ENCODE results near the gene CCNJL.

CCNJL gene

DNA sequence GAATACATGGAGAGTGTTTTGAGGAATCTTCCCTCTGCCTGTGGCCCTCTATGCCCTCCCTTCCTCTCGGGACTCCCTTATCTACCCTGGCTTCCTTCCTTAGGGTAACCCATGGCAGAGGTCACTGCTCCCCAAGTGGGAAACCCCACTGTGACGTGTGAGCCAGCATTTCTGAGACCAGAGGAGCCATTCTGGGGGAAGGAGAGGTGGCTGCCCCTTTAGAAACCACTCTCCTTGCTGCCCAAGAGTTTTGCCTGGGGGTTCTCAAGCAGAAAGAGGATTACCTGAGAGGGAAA is 23.1 kb downstream of the CCNJL start:
- DNase-seq, result no peak

DNA sequence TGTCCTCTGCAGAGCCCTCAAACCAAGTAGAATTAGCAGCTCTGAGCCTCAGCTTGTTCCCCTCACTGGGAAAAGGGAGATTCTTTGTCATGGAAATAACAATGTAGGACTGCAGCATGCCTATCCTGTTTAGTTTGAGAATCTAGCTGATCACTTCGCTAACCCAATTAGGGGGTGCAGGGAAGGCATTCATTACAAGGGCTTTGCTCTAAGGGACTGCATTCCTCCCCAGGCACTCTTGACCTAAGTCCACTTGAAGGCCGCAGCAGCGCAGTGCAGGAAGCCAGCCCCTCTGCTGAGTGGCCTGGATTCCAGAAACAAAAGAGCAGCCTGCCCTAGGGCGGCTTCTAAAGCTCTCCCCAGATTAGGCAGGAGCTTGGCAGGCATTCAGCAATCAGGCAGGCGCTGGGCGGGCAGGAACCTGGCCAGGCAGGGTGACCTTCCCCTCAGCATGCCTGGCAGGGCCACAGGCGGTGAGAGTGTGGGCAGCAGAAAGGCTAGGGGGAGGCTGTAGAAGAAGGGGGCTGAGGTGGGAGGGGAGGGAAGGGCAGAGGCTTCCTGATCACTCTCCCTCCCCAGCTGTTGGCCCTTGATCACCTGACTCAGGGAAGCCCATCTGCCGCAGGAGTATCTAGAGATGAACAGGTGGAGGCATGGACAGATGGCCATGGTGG is 24.8 kb downstream of the CCNJL start:
- DNase-seq, result no peak

DNA sequence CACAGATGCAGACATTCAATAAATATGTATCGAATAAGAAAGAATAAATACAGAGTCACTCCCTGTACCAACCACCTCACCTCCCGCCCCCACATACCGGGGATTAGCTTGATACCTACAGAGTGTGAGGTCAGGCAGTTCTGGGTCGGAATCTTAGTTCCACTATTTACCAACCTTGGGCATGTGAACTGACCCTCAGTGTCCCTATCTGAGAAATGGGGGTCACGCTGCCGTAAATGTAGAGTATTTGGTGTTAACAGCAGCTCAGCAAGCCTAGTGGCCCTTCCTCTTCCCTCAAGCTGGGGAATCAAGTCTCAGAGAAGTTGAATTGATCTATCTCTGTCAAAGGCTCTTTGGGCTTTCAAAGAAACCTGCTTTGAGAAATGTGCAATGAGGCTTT is 25.4 kb downstream of the CCNJL start:
- DNase-seq, result no peak

DNA sequence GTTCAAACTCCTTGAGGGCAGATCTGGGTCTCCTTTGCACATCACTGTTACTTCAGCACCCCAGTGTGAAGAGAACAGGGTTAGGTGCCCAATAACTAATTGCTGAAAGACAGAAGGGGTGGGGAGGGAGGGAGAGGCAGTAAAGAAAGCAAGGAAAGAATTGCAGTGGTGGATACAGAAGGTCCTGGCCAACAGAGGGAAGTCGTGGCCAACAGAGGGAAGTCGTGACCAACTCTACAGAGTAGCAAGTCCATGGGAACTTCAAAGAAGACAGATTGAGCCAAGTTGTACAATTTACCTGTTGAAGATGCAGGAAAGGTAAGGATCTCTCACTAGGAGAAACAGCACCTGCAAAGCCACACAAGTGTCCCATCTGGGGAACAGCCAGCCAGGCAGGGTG is 27.0 kb downstream of the CCNJL start:
- DNase-seq, result no peak

DNA sequence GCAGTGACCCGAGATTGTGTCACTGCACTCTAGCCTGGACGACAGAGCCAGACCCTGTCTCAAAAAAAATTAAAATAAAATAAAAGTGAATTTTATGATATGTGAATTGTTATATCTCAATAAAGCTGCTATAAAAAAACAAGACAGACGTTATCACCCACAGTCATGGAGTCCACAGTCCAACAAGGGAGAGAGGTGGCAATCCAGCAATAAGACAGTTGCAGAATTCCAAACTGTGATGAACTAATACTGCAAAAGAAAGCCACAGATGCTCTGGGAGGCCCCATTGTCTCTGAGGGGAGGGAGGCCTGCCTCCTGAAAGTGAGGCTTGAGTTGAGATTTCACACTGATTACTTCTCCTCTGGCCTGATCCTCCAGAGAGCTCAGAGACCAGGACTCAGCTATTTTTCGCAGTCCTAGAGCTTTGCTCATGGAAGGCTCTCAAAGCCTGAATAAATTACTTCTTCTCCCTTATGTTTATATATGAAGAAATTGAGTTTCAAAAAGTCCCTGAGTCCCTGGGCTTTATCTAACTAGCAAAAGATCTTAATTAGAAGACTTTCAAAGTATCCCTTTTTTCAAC is 28.0 kb downstream of the CCNJL start:
- no peak for DNase-seq

DNA sequence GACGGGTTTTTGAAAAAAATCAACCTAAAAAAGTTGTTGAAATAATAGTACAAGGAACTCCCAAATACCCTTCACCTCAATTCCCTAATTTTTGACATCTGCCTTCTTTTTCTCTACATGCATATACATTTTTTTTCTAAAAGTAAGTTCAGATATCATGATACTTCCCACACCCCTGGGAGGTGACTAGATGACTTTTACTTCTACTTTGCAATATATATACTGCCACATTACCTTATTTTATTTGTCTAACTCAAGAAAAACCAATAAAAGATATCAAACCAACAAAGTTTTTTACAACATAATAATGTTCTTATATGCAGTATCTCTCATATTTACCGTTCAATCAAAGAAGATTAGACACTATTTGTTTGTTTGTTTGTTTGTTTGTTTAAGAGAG is 31.1 kb downstream of the CCNJL start:
- DNase-seq, result no peak

DNA sequence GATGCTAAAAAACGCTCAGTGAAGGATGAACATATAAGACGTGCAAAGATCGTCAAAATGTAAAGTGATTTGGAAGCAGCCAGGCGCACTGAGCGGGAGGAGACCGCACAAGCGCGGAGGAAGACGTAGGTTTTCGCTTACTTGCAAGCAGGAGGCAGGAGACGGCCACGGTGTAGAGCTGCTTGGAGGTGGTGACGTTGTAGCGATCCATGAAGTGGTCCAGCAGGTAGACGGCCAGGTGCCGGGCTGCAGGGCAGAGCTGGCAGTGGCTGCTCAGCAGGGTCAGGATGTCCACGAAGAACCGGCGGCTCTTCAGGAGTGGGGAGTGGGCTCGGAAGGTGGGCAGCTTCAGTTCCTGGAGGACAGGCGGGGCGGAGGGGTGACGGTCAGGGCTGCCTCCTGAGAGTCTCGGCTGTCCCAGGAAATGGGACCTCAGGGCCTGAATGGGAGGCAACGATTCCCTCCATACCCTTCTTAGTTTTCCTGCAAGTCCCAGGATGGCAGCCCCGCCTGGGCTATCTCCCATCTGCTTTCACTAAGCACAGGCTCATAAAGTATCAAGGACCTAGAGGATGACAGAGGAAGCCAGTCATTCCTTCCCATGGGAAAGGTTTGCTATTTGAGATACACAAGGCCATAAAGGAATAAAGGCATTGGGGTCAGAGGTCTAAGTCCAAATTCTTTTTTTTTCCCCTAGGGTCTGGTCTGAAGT is 31.8 kb downstream of the CCNJL start:
- DNase-seq, result no peak

DNA sequence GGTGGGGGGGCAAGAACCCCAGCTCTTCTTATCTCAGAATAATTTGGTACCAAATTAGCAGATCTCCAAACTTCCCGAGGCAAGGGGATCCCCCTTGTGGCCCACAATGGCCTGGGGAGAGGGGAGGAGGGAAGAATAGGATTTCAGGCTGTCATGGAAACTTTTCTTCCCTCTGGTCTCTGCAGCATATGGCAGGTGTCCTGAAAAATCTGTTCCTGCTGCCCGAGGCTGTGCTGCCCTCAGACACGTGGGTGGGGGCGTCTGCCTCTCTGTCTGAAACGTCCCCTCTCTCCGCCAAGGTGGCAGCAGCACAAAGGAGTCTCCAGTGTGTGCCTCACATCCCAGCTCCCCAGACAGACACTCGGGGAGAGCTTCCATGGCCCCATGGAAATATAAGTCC is 34.0 kb downstream of the CCNJL start:
- no peak for DNase-seq

DNA sequence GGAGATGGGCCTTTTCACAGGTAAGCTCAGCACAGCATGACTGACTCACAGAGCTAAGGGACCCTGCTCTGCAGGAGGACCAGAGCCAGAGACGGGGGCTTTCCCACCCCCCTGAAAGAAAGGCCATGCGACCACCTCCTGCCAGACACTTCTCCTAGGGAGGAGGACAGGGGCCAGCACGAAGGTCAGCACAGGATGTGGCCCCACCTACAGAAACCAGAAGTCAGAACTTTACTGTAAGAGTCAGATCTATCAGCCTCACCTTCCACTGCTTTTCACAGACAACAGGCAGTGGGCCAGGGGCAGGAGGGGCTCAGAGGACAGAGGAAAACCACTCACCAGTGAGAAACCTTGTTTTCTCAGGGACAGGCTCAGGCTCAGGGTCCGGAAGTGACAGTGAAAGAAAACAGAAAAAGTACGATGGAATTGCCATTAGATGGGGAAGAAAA is 37.9 kb downstream of the CCNJL start:
- no peak for DNase-seq

DNA sequence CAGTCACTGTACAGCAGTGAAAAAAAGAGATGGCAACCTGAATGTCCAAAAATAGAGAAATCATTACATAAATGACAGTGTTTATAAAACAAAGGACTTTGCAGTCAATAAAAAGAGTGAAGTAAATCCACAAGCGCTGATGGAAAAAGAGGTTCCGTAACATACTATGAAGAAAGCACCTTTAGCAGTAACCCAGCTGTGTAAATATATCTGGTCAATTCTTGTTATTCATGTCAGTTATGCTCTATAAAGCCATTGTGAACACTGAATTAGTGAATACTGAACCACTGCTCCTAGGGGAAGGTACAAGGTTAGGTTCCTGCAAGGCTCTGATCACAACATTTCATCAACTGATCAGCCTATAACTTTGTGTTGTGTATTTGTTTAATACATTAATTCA is 39.5 kb downstream of the CCNJL start:
- no peak for DNase-seq

DNA sequence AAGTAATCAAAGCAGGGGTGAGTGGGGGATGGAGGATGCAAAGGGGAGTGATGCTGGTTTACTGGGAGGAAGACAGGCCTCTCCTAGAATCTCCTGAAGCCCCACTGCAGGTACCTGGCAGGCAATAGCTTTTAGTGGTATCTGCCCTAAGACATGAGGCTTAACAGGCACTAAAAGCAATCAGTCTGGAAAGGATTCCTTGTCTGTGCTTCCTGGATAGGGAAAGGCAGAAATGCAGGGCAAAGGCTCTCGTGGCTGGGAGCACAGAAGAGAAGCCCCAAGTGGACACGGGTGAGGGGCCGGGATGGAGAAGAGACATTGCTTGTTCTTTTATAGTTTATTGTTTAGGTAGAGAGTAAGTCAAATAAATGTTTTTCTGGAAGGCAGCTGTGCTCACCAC is 40.1 kb downstream of the CCNJL start:
- DNase-seq, result no peak

DNA sequence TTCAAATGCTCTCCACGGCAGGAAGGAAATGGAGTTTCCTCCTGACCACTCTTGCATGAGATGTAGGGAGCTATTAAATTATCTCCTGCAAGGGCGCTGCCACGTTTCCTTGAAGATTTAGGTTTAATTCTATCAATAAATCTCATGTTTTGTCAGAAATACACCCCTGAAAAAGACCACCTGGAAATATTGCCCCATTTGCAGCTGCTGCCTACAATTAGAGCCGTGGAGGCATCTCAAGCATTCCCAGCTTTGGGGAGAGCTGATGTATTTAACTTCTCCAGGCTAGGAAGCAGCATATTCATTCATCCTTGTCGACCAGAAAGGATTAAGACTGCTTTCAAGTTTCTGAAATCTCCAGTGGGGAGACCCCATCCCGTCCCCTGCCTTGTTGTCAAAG is 40.5 kb downstream of the CCNJL start:
- no peak for DNase-seq

DNA sequence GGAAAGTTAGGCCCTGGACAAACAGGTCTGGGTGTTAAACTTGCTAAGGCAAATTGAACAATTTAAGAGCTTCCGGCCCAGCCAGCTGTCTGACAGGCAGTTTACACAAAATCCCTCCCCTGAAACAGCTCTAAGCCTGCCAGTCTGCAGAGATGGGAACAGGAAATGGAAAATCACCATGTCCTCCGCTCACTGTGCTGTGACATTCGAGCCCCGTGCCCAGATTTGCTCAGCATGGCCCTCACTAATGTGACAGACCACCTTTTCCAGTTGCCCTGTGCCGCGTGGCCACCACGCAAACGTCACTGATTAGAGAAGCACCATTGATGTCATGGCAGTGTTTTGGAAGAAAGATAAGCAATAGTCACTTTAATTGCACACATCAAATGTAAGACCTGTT is 41.0 kb downstream of the CCNJL start:
- DNase-seq, result no peak

DNA sequence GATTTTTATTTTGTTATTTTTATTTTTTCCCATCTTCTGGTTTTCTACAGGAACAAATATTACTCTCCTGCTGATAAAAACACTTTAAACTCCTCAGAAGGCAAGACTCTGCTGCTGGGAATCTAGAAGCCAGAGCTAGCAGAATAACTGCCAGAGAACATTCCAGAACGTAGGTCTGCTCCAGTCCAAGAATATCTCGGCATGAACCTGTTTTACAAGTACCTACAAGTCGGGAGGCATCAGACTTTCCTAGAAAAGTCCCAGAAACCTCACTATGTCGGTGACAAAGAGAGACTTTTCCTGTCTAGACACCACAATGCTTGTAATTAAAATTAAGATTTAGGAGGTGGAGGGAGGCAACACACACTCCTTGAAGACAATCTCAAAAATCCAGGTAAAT is 41.7 kb downstream of the CCNJL start:
- DNase-seq, result no peak

DNA sequence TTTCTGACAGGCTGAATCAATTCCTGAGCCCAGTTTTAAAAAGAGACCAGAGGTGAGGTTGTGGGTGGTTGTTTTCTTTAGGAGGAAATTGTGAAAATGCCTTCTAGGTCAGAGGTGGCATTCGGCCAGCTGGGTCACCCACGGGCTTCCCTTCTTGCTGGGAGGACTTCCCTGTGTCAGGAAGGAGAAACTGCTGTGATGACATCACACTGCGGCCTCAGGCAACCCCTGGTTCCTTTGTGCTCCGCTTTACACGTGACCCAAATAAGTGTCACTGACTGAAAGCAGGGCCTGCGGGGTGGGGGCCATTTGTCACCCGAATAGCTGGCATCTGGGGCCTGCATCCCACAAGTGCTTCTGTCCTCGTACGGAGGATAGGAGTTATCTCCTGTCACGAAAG is 43.3 kb downstream of the CCNJL start:
- DNase-seq, result peak; percentile 79

DNA sequence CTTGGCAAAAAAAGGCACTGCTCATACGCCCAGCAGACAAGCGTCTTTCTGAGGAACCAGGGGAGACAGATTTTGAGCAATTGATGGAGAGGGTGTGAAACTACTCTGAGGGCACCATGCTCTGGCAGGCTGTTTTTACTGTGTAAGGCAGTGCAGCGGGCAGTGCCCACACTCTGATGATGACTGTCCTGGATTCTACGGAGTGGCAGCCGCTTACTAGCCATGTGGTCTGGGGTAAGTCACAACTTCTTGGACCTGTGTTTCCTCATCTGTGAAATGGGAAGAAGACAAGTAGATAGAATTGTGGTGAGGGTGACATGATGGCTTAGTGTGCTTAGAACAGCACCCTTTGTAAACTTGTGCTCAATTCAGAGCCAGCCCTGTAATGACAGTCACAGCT is 44.2 kb downstream of the CCNJL start:
- no peak for DNase-seq

DNA sequence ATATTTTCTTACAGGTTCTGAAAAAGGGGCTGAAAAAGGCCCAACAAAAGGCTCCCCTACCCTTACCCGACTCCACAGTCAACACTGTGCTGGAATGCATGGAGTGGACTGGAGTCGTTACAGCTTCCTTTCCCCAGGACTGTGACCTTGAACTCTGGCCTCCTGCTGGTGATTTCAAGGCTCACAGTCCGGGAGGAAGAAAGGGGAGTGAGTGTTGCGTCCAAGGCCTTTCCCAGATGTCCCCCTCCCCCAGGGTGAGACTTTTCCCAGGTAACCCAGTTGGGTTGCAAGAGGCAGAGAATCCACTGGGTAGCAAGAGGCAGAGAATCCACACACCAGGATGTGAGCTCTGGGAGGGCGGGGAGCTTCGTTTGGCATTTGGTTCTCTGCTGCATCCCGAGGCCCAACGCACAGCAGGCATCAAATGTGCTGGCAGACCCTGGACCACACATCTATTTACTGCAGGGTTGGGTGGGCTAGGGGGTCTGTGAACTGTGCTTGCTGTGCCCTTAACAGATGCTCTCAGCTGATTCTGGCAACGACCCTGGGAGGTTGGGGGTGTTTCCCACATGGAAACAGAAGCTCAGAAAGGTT is 45.5 kb downstream of the CCNJL start:
- DNase-seq, result no peak

DNA sequence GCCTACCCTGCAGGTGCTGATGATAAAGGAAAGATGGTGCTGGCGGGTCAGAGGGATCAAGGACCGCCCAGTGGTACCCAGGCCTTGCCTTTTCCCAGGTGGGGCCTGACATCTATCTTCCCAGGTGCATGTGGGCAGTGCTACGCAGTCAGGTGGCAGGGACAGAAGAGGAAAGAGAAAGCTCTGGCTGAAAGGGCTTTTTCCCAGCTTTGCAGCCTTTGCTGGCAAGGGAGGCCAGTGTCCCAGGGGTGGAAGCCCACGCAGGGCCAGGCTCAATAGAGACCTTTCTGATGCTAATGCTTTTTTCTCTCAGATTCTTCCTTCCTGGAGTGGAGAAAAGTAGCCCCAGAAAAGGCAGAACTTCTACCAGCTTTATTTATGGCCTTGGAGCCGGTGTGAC is 46.3 kb downstream of the CCNJL start:
- no peak for DNase-seq

DNA sequence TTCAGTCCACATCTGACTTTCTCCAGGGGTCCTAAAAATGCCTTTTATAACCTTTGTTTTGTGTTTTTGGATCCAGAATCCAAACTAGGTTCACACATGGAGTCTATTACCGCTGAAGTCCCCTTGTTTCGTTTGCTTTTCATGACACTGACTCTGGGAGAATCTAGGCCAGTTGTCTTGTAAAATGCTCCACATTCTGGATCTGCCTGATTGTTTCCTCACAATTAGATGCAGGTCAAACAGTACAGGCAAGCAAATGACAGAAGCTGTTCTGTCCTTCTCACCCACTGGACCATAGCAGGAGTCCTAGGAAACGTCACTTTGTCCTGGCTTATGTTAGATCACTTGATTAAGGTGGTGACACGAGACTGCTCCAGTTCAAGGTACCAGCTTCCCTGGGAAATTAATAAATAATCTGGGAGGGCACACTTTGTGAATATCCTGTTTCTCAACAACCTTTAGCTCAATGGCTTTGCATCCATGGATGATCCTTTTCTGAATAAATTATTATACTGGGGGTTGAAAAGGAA is 49.0 kb downstream of the CCNJL start:
- no peak for DNase-seq

DNA sequence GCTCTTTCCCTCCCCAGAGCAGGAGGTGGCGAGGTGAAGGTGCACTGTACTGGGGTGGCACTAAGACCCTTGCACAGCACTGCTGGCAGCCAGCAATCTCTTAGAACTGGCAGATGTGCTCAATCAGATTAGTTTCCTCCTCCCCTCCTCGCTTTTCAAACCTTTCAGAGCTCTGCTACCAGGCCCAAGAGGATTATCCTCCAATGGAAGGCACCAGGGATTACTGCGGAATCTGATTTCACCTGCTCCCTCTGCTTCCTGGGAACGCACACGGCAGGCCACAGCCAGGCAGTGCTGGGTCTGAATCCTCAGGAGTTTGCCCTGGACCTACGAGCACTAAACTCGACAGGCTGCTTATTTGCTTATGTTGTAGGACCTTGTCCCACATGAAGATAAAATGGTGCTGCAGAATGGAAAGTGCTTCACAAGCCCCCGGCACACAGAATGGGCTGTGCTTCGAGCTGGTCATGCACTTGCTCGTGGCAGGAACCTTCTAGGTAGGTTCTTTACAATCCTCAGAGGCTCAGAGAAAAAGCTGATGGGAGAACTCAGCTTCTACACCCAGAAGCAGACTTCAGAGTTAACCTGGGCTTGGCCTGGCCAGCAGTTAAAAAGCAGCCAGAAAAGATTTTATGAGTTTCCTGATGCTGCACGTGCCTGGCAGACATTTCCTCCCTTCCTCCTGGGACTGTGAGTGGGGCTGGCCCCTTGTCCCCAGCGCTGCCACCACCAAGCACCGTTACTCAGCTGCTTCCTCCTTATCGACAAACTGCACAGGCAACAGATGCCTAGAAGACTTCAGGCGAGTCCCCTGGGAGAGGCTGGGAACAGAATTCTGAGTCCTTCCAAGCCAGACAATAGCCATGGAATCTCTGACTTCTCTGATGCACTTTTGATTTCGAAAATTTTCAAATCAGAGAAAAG is 50.0 kb downstream of the CCNJL start:
- DNase-seq, result no peak

DNA sequence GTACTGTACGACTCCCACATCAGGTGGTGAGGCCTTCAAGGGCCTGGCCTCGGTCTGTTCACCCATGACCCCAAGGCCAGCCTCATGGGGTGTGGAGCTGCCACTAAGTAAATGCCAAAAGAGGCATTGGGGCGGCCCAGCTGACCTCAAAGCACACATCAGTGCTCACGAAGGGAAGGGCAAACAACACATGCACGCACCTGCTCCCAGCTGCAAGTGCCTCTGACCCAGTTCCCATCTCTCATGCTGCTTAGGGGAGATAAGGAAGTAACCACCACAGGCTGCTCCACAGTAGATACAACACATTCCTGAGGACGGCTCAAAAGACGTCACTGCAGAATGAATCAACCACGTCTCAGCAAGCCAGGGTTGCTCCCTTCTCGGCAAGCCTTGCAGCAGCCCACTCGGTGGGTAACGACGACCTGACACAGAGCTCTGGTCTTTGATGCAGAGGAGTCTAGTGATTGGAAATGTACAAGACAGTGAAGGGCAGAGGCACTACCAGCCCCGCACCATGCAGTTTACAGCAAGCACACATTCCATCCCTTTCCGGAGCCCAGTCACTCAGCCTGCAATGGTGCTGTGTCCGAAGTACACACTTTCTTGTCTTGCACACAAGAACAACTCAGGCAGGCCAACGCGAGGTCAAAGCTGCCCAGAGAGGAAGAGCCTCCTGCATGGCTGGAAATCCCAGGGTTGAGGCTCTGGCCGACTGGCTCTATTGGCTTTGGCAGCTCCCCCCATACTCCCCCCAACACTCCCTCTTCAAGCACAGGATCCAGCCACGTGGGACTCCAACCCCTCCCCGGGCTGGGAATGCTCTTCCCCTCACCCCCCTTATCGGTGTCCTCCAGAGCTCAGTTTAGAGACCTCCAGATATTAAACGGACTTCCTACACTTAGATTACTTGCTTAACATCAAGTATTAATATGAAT is 51.2 kb downstream of the CCNJL start:
- DNase-seq, result no peak

Measured in CD4-positive, alpha-beta T cell treated with Interferon gamma for 1 hour (primary cell).